BJ (cell line): ENCODE measurements around the gene MAP3K21. TPM values are rescaled to one million over a fixed set of nuclear protein-coding genes. Genes with fewer than 3 reads are reported as not detected.

ENCODE experiments used
- CTCF ChIA-PET: fragments of 350-600 bp; formaldehyde crosslinking; extraction: SDS; loops from one replicate; lab custom pipeline; 2021; ENCODE audit warnings: antibody characterized with exemption, inconsistent platforms; lab: Yijun Ruan, JAX
- POLR2A ChIA-PET: fragments of 300-600 bp; sonication (Branson Sonifier 250); formaldehyde crosslinking; extraction: SDS; loops from one replicate; lab custom pipeline; 2021; ENCODE audit warnings: antibody characterized with exemption; lab: Charles Lee
- DNase-seq: peaks from one replicate; pipeline ENCODE4 v3.0.0-alpha.2; 2011; ENCODE audit warnings: low read depth
- H3K27me3 ChIP-seq: 2 replicates; pipeline ENCODE4 v1.6.0; 2011; ENCODE audit warnings: low read length; ENCODE audit not compliant: control insufficient read depth, insufficient read depth
- H3K36me3 ChIP-seq: 2 replicates; pipeline ENCODE4 v1.5.1; 2011; ENCODE audit warnings: low read length; ENCODE audit not compliant: control insufficient read depth, insufficient read depth
- H3K4me3 ChIP-seq: 2 replicates; pipeline ENCODE4 v1.5.1; 2011; ENCODE audit warnings: low read depth, mild to moderate bottlenecking, control low read depth, low read length
- polyA plus RNA-seq: library from polyadenylated mRNA; depleted of rRNA; stranded (reverse); fragments of >200 nt; gene quantifications from 2 replicates; pipeline ENCODE4 v1.2.3, GENCODE V29; 2011
- TF ChIP-seq, protein P1 (sequence below): IDR thresholded peaks from 2 replicates; pipeline ENCODE4 v1.5.1; 2011; ENCODE audit warnings: low read depth, mild to moderate bottlenecking, control low read depth, inconsistent platforms, low read length, moderate library complexity; ENCODE audit not compliant: insufficient read depth

The MAP3K21 gene
- polyA plus RNA-seq, 1 experiment = 0.13 TPM

DNA sequence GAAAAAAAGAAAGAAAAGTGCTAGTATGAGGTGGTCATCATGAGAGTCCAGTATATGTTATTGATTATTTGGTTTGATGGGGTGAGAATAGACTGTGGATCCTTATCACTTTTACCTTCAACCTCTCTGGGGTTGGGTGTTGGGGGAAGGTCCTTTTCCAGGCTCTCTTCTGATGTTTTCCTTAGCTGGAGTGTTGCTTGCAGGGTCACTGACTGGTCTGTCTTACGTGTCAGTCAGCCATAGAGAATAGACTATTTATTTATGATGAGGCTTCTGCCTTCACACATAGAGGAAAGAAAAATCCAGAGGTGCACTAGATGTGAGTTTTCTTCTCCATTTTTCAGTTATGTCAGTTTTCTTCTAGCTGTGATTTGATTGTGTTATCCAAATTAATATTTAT is 36.5 kb downstream of the MAP3K21 start:
- Histone ChIP-seq H3K36me3 (no peaks in the 10 kb centered on the region), H3K4me3 (no peak overlapping the region), H3K27me3 (no peaks in the 10 kb centered on the region)
- CTCF ChIA-PET = interaction anchor here (0.7 to 1.2 kb wide), 4 partner anchors 10 to 28 kb away, joined by 3 to 5 read pairs (median 4); no protein-coding TSS in a partner anchor
- POLR2A ChIA-PET = no interaction called here
- DNase-seq = no peak
- TF ChIP-seq, protein P1, sequence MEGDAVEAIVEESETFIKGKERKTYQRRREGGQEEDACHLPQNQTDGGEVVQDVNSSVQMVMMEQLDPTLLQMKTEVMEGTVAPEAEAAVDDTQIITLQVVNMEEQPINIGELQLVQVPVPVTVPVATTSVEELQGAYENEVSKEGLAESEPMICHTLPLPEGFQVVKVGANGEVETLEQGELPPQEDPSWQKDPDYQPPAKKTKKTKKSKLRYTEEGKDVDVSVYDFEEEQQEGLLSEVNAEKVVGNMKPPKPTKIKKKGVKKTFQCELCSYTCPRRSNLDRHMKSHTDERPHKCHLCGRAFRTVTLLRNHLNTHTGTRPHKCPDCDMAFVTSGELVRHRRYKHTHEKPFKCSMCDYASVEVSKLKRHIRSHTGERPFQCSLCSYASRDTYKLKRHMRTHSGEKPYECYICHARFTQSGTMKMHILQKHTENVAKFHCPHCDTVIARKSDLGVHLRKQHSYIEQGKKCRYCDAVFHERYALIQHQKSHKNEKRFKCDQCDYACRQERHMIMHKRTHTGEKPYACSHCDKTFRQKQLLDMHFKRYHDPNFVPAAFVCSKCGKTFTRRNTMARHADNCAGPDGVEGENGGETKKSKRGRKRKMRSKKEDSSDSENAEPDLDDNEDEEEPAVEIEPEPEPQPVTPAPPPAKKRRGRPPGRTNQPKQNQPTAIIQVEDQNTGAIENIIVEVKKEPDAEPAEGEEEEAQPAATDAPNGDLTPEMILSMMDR = no peak

DNA sequence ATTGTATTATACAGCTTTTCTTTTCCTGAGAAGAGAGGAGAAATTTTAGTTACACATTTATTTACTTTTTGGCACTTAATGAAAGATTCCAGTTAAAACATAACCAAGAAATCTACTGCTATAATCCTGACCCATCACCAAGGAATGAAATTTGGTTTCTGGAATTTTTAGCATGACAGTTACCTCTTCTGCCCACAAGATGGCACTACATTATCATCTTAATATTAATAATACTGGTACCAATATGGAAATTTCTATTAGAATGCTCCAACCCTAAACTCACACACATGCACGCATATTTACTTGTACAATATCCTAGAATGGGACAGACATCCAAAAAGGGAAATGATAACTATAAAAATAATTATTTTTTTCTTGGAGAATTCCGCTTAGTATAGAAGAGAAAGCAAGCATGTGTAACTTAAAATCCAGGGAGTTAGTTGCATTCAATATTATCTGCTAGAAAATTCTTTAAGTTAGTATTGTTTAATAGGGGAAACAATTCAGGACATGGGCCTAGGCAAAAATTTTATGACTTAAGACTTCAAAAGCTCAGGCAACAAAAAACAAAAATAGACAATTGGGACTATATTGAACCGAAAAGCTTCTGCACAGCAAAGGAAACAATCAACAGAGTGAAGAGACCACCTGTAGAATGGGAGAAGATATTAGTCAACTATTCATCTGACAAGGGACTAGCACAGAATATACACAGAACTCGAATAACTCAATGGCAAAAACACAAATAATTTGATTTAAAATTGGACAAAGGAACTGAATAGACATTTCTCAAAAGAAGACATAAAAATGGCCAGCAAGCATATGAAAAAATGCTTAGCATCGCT is 37.4 kb downstream of the MAP3K21 start:
- POLR2A ChIA-PET = no interaction called here
- CTCF ChIA-PET = interaction anchor here (0.6 to 1.2 kb wide), 6 partner anchors 9 to 1851 kb away, joined by 3 to 5 read pairs (median 4); no protein-coding TSS in a partner anchor
- TF ChIP-seq, protein P1 = peak; percentile 69
- peak; percentile 1 for DNase-seq
- no peak overlapping the region for H3K4me3 ChIP-seq
- H3K27me3 ChIP-seq = no peaks in the 10 kb centered on the region
- no peaks in the 10 kb centered on the region for H3K36me3 ChIP-seq

DNA sequence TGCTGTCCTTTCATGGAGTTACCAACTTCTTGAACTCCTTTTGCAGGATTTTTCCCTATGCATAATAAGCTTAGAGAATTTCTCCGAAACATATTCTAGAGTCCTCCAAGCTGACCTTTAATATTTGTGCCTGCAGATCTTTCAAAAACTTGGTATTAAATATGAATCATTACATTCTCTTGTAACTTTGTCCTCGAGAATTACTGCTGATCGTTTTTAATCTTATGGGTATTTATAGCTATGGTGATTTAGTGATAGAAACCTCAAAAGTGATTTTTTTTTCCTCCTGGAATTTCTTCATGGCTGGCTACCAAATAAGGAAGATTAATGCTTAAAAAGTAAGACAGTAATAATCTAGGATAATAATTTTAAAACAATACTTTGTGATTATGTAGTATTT is 39.1 kb downstream of the MAP3K21 start:
- DNase-seq = no peak
- TF ChIP-seq, protein P1 = no peak
- Histone ChIP-seq H3K36me3 (no peaks in the 10 kb centered on the region), H3K27me3 (no peaks in the 10 kb centered on the region), H3K4me3 (no peak overlapping the region)
- ChIA-PET POLR2A (no interaction called here), CTCF (no interaction called here)

DNA sequence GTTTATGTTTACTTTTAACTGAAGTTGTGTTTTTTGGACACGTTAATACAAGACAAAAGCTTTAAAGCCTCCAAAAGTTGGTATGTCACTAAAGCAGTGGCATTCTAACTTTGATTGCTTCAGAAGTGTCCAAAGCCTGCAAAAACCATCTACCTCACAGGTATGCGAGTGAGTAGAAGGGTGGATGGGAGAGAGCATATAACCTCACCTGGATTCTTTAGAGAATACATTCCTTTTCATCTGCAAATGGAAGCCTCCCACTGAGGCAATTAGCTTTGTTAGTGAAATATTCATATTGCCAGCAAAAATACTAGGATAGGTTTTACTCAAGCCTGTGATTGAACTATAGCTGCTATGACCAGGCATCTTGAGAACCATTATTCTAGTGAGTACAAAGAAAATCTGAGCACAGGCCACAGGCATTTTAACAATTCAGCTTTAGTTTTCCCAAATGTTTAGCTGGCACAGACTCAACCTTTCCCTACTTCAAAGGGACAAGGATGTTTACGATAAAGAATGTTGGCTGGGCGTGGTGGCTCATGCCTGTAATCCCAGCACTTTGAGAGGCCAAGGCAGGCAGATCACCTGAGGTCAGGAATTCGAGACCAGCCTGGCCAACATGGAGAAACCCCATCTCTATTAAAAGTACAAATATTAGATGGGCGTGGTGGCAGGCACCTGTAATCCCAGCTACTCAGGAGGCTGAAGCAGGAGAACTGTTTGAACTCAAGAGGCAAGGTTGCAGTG is 39.7 kb downstream of the MAP3K21 start:
- no peaks in the 10 kb centered on the region for H3K36me3 ChIP-seq
- DNase-seq = peak; percentile 22
- POLR2A ChIA-PET = no interaction called here
- no peaks in the 10 kb centered on the region for H3K27me3 ChIP-seq
- no peak overlapping the region for H3K4me3 ChIP-seq
- CTCF ChIA-PET = no interaction called here
- TF ChIP-seq, protein P1 = no peak
